Measurements from ENCODE around the gene ADAM23. TPM values are rescaled to one million over a fixed set of nuclear protein-coding genes. Genes with fewer than 3 reads are reported as not detected.

ADAM23 gene
- total and polyA plus RNA-seq, 2 donors, result 4.0 to 26.9 TPM

DNA sequence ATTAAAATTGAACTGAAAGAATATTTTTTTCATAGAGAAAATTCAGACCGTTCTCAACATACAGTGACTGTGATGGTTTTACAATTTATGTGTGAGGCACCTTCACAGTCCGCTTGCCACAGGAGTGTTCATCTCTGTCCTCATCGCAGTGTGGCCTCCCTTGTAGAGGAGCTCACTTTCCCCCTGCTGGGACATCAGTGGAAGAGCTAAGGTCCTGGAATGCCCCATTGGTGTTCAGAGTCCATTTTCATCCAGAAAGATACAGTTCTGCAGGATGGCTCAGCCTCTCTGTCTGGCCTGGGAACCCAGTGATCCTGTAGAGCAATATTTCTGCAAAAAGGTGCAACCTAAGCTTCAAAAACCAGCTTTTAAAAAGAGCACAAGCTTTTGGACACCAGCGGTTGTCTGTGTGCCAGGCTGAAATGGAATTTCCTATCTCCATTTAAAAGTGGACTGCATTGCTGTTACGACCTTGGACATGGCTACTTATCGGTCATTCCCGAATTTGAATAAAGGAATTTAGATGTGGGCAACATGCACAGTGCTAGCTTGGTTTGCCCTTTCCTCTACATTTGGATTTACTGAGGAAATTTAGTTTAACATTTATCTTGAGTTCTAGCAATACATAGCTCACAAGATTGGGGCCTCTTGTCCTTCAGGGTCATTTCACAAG is 172.2 kb downstream of the ADAM23 start:
- Histone ChIP-seq H3K9me3 (ENCODE audit: control insufficient read depth in 2 of 2, insufficient read depth in 1 of 2, low read length in 1 of 2) (no peaks in the 10 kb centered on the region), H3K27me3 (ENCODE audit: control insufficient read depth in 2 of 2, insufficient read depth in 1 of 2, low read length in 1 of 2) (no peaks in the 10 kb centered on the region), H3K4me3 (ENCODE audit: low read length in 2 of 2) (no peak overlapping the region), H3K27ac (ENCODE audit: low read depth in 1 of 2, low read length in 1 of 2) (no peak overlapping the region), H3K36me3 (ENCODE audit: control insufficient read depth in 2 of 2, insufficient read depth in 2 of 2, low read length in 1 of 2) (no peaks in the 10 kb centered on the region), H3K4me1 (ENCODE audit: control insufficient read depth in 2 of 2, insufficient read depth in 2 of 2, low read length in 2 of 2) (no peaks in the 10 kb centered on the region)
- DNase-seq (ENCODE audit: low read depth in 6 of 9, low spot score in 9 of 9), result no peak
- 90% methylated on average over 7 of the region's 7 CpGs for WGBS

DNA sequence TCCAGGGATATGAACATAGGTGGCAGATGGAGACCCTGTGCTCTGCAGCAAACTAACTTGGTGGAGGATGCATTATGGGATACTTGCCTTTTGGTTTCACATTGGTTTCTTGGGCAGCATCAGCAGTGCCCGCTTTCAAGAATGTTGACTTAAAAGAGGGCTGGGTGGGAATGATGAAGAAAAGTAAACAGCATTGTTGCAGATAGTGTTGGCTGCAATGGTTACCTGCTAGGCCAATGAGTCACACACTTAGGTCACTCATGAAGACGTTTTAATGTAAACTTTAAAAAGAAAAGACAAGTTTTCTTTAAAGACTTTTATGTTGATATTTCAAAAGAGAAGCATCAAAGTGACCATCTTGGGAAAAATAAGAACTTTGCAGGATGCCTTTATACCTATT is 172.8 kb downstream of the ADAM23 start:
- Histone ChIP-seq H3K36me3 (ENCODE audit: control insufficient read depth in 2 of 2, insufficient read depth in 2 of 2, low read length in 1 of 2) (no peaks in the 10 kb centered on the region), H3K9me3 (ENCODE audit: control insufficient read depth in 2 of 2, insufficient read depth in 1 of 2, low read length in 1 of 2) (no peaks in the 10 kb centered on the region), H3K4me3 (ENCODE audit: low read length in 2 of 2) (no peak overlapping the region), H3K27me3 (ENCODE audit: control insufficient read depth in 2 of 2, insufficient read depth in 1 of 2, low read length in 1 of 2) (no peaks in the 10 kb centered on the region), H3K27ac (ENCODE audit: low read depth in 1 of 2, low read length in 1 of 2) (no peak overlapping the region), H3K4me1 (ENCODE audit: control insufficient read depth in 2 of 2, insufficient read depth in 2 of 2, low read length in 2 of 2) (no peaks in the 10 kb centered on the region)
- DNase-seq (ENCODE audit: low read depth in 6 of 9, low spot score in 9 of 9), result no peak
- 90% methylated on average over 2 of the region's 2 CpGs for WGBS

DNA sequence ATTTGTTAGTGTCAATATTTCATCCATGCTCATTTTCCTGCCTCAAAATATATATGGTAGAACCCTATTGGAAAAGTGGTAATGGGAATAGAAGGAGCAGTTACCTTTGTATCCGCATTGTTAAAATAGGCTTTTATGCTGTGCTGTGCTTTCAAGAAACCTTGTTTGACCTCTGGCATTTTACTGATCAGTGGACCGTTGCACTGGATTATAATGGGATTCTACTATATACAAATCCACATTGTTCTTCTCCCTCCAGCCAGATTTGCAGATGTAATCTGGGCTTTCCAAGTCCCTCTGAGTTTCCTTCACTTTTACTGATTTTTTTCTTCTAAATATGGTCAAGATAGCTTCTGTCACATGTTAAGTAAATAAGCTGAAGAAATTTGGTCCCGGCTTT is 175.7 kb downstream of the ADAM23 start:
- Histone ChIP-seq H3K4me1 (ENCODE audit: control insufficient read depth in 2 of 2, insufficient read depth in 2 of 2, low read length in 2 of 2) (no peaks in the 10 kb centered on the region), H3K27me3 (ENCODE audit: control insufficient read depth in 2 of 2, insufficient read depth in 1 of 2, low read length in 1 of 2) (no peaks in the 10 kb centered on the region), H3K36me3 (ENCODE audit: control insufficient read depth in 2 of 2, insufficient read depth in 2 of 2, low read length in 1 of 2) (no peaks in the 10 kb centered on the region), H3K27ac (ENCODE audit: low read depth in 1 of 2, low read length in 1 of 2) (no peak overlapping the region), H3K4me3 (ENCODE audit: low read length in 2 of 2) (no peak overlapping the region), H3K9me3 (ENCODE audit: control insufficient read depth in 2 of 2, insufficient read depth in 1 of 2, low read length in 1 of 2) (no peaks in the 10 kb centered on the region)
- DNase-seq (ENCODE audit: low read depth in 6 of 9, low spot score in 9 of 9), result no peak
- 96% methylated on average over 3 of the region's 3 CpGs for WGBS

DNA sequence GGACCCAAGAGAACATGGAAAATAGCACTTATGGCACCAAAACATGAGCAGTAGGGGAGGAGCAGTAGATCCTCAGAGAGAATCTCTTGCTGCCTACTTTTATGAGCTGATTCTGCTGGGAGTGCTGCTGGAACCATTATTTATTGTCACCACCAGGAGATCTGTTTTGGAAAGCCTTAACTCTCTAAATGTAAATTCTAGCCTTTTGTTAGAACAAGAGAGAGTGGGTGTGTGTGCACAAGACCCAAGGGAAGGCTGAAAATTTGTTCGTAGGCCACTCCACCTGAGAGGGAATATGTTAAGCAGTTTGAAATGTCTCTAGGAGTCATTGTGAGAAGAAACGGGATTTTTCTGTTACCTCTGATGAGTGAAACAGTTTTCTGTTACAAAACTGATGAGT is 182.8 kb downstream of the ADAM23 start:
- no peak for DNase-seq (ENCODE audit: low read depth in 6 of 9, low spot score in 9 of 9)

DNA sequence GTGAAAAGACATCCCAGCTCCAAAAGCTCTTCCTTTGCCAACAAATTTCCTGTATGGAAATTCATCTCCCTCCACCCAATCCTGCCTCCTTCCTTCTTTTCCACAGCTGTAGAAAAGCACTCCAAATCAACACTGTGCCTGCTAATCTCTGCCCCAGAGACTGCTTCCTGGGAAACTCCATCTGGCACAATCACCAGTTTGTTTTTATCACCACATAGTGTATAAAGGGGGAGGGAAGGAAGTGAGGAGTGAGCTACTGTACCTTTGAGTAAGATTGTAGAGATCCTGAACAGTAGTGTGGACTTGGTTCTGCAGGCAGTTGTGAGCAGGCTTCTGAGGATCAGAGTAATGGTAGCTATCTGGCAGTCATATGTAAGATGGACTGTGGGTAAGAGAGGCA is 184.3 kb downstream of the ADAM23 start:
- no peak overlapping the region for H3K27ac ChIP-seq (ENCODE audit: low read depth in 1 of 2, low read length in 1 of 2)
- no peaks in the 10 kb centered on the region for H3K9me3 ChIP-seq (ENCODE audit: control insufficient read depth in 2 of 2, insufficient read depth in 1 of 2, low read length in 1 of 2)
- no peak overlapping the region for H3K4me3 ChIP-seq (ENCODE audit: low read length in 2 of 2)
- no peaks in the 10 kb centered on the region for H3K36me3 ChIP-seq (ENCODE audit: control insufficient read depth in 2 of 2, insufficient read depth in 2 of 2, low read length in 1 of 2)
- H3K27me3 ChIP-seq (ENCODE audit: control insufficient read depth in 2 of 2, insufficient read depth in 1 of 2, low read length in 1 of 2), result no peaks in the 10 kb centered on the region
- H3K4me1 ChIP-seq (ENCODE audit: control insufficient read depth in 2 of 2, insufficient read depth in 2 of 2, low read length in 2 of 2), result no peaks in the 10 kb centered on the region
- no peak for DNase-seq (ENCODE audit: low read depth in 6 of 9, low spot score in 9 of 9)

More for the DNA sequence above, 182.8 kb downstream of the ADAM23 start:
- Histone ChIP-seq H3K27me3 (ENCODE audit: control insufficient read depth in 2 of 2, insufficient read depth in 1 of 2, low read length in 1 of 2) (no peaks in the 10 kb centered on the region), H3K4me1 (ENCODE audit: control insufficient read depth in 2 of 2, insufficient read depth in 2 of 2, low read length in 2 of 2) (no peaks in the 10 kb centered on the region), H3K36me3 (ENCODE audit: control insufficient read depth in 2 of 2, insufficient read depth in 2 of 2, low read length in 1 of 2) (no peaks in the 10 kb centered on the region), H3K4me3 (ENCODE audit: low read length in 2 of 2) (no peak overlapping the region), H3K9me3 (ENCODE audit: control insufficient read depth in 2 of 2, insufficient read depth in 1 of 2, low read length in 1 of 2) (no peaks in the 10 kb centered on the region), H3K27ac (ENCODE audit: low read depth in 1 of 2, low read length in 1 of 2) (no peak overlapping the region)
- WGBS, result 80% methylated on average over 2 of the region's 2 CpGs

DNA sequence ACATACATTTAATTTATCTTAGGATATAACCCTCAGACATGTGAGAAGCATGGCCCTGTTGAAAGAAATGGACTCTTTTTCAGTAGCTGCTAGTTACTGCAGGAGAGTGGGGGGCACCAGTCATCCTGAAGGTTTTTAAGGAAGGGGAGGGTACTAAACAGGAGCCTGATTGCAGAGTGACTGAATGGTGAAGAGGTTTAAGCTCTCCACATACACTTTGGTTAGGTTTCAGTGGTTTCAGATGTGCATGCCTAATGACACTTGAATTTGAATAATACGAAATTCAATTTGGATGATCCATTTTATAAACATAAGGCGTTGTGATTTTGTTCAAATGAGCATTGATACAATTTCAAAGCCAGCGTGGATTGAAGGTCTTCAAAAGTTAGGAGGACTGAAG is 188.0 kb downstream of the ADAM23 start:
- WGBS, result 45% methylated on average over 3 of the region's 3 CpGs
- no peaks in the 10 kb centered on the region for H3K4me1 ChIP-seq (ENCODE audit: control insufficient read depth in 2 of 2, insufficient read depth in 2 of 2, low read length in 2 of 2)
- H3K27ac ChIP-seq (ENCODE audit: low read depth in 1 of 2, low read length in 1 of 2), result no peak overlapping the region
- no peaks in the 10 kb centered on the region for H3K27me3 ChIP-seq (ENCODE audit: control insufficient read depth in 2 of 2, insufficient read depth in 1 of 2, low read length in 1 of 2)
- H3K36me3 ChIP-seq (ENCODE audit: control insufficient read depth in 2 of 2, insufficient read depth in 2 of 2, low read length in 1 of 2), result no peaks in the 10 kb centered on the region
- no peaks in the 10 kb centered on the region for H3K9me3 ChIP-seq (ENCODE audit: control insufficient read depth in 2 of 2, insufficient read depth in 1 of 2, low read length in 1 of 2)
- DNase-seq (ENCODE audit: low read depth in 6 of 9, low spot score in 9 of 9), result no peak
- no peak overlapping the region for H3K4me3 ChIP-seq (ENCODE audit: low read length in 2 of 2)

DNA sequence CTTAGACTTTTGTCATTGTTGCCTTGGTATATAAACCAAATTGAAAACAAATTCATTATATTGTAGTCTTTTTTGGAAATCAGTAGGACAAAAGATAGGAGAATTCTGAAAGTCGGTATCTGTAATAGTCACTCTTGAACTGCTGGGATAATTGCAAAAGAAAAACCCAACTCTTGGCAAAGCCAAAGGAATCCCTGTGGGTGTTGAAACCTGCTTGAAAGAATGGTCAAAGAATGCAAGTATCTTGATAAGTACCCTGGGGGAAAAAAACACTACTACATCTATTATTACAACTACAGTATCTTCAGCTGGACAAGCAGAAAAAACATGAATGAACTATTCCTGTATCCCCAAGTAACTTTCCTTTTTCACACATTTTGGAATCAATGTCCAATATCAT is 191.7 kb downstream of the ADAM23 start:
- 100% methylated on average over 1 of the region's 1 CpG for WGBS
- Histone ChIP-seq H3K27me3 (ENCODE audit: control insufficient read depth in 2 of 2, insufficient read depth in 1 of 2, low read length in 1 of 2) (no peaks in the 10 kb centered on the region), H3K4me1 (ENCODE audit: control insufficient read depth in 2 of 2, insufficient read depth in 2 of 2, low read length in 2 of 2) (no peaks in the 10 kb centered on the region), H3K4me3 (ENCODE audit: low read length in 2 of 2) (no peak overlapping the region), H3K27ac (ENCODE audit: low read depth in 1 of 2, low read length in 1 of 2) (no peak overlapping the region), H3K9me3 (ENCODE audit: control insufficient read depth in 2 of 2, insufficient read depth in 1 of 2, low read length in 1 of 2) (no peaks in the 10 kb centered on the region), H3K36me3 (ENCODE audit: control insufficient read depth in 2 of 2, insufficient read depth in 2 of 2, low read length in 1 of 2) (no peaks in the 10 kb centered on the region)
- no peak for DNase-seq (ENCODE audit: low read depth in 6 of 9, low spot score in 9 of 9)

DNA sequence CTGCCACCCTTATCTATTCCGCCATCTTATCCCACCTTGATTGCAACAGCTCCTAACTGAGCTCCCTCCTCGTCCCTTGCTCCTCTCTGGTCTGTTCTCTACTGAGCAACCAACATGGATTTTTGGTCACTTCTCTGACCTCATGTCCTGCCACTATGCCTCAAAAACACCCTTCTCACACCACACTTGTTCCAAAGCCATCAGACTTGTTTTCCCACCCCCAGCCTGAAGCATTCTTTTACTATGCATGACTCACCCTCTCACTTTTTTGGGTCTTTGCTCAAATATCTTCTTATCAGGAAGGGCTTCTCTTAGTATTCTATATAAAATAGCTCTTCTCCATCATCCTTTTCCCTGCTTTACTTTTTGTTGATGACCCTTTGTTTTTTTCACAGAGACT is 196.3 kb downstream of the ADAM23 start:
- Histone ChIP-seq H3K27me3 (ENCODE audit: control insufficient read depth in 2 of 2, insufficient read depth in 1 of 2, low read length in 1 of 2) (peaks cover 9 to 22% of the 10 kb centered on the region in 2 donors), H3K4me3 (ENCODE audit: low read length in 2 of 2) (no peak overlapping the region), H3K9me3 (ENCODE audit: control insufficient read depth in 2 of 2, insufficient read depth in 1 of 2, low read length in 1 of 2) (peaks cover 0 to 5% of the 10 kb centered on the region in 2 donors), H3K27ac (ENCODE audit: low read depth in 1 of 2, low read length in 1 of 2) (no peak overlapping the region), H3K4me1 (ENCODE audit: control insufficient read depth in 2 of 2, insufficient read depth in 2 of 2, low read length in 2 of 2) (no peaks in the 10 kb centered on the region), H3K36me3 (ENCODE audit: control insufficient read depth in 2 of 2, insufficient read depth in 2 of 2, low read length in 1 of 2) (no peaks in the 10 kb centered on the region)
- DNase-seq (ENCODE audit: low read depth in 6 of 9, low spot score in 9 of 9), result no peak
- 39% methylated on average over 2 of the region's 2 CpGs for WGBS

DNA sequence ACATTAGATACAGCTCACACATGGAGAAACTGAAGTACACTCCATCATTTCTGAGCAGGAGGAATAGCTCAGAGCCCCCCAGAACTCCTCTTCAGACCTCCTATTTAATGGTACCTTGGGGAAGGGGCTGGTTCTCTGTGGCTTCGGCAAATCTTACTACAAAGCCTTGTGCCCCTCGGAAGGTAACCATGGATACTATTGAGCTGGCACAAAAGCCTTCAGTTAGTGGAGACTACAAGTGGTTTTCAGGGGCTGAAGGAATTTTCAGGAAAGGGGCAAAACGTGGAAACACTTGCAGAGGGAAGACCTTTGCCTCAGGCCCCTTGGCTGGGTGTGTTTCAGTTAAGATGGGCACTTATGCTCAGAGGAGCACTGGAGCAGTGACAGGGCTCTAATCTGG is 197.9 kb downstream of the ADAM23 start:
- peaks cover 9 to 22% of the 10 kb centered on the region in 2 donors for H3K27me3 ChIP-seq (ENCODE audit: control insufficient read depth in 2 of 2, insufficient read depth in 1 of 2, low read length in 1 of 2)
- no peaks in the 10 kb centered on the region for H3K36me3 ChIP-seq (ENCODE audit: control insufficient read depth in 2 of 2, insufficient read depth in 2 of 2, low read length in 1 of 2)
- H3K9me3 ChIP-seq (ENCODE audit: control insufficient read depth in 2 of 2, insufficient read depth in 1 of 2, low read length in 1 of 2), result peaks cover 0 to 5% of the 10 kb centered on the region in 2 donors
- no peak for DNase-seq (ENCODE audit: low read depth in 6 of 9, low spot score in 9 of 9)
- WGBS, result 47% methylated on average over 3 of the region's 3 CpGs
- H3K4me1 ChIP-seq (ENCODE audit: control insufficient read depth in 2 of 2, insufficient read depth in 2 of 2, low read length in 2 of 2), result no peaks in the 10 kb centered on the region
- H3K27ac ChIP-seq (ENCODE audit: low read depth in 1 of 2, low read length in 1 of 2), result no peak overlapping the region
- H3K4me3 ChIP-seq (ENCODE audit: low read length in 2 of 2), result no peak overlapping the region

Data from thymus (tissue), 11 donors.